A172 (cell line): ENCODE results near the gene SUSD2. TPM values are rescaled to one million over a fixed set of nuclear protein-coding genes. Genes with fewer than 3 reads are reported as not detected.
"Not testable (repeated sequence)": the region's sequence is repeated elsewhere in the genome, so short reads cannot be mapped to it uniquely, and the experiment has no call there.

Experiments
- DNase-seq: peaks from one replicate; pipeline ENCODE4 v3.0.0-alpha.2; 2015; ENCODE audit warnings: low spot score
- total RNA-seq: library from RNA; depleted of rRNA; stranded (reverse); fragments of >200 nt; shearing (Covaris generic); gene quantifications from 2 replicates; pipeline ENCODE4 v1.2.3, GENCODE V29; 2014; rRNA removed

SUSD2 gene
- total RNA-seq, 1 experiment from 2014 or later = 1.1 TPM

GRCh38 chr22:24214467-24215285 is 33.4 kb downstream of the SUSD2 start:
- no peak for DNase-seq

DNA sequence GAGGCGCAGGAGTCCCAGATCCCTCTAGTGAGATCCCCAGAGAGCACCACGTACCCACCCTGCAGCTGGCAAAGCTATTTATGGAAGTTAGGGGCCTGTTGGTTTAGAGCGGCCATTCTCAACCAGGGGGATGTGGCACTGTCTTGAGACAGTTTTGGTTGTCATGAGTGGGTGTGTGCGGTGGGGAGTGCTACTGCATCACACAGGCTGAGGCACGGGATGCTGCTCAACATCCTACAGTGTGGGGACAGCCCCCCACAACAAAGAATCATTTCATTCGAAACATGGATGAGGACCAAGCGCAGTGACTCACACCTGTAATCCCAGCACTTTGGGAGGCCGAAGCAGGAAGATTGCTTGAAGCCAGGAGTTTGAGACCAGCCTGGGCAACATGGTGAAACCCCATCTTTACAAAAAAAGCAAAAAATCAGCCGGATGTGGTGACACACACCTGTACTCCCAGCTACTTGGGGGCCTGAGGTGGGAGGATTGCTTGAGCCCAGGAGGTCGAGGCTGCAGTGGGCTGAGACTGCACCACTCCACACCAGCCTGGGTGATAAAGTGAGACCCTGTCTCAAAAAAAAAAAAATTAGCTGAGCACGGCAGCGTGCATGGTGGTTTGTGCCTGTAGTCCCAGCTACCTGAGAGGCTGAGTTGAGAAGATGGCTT is 35.4 kb downstream of the SUSD2 start:
- DNase-seq = no peak

- no peak for DNase-seq
These were observed 36.1 kb downstream of the SUSD2 start for GRCh38 chr22:24217384-24217783.

- no peak for DNase-seq
These were observed 38.5 kb downstream of the SUSD2 start for GRCh38 chr22:24219750-24220149.

DNA sequence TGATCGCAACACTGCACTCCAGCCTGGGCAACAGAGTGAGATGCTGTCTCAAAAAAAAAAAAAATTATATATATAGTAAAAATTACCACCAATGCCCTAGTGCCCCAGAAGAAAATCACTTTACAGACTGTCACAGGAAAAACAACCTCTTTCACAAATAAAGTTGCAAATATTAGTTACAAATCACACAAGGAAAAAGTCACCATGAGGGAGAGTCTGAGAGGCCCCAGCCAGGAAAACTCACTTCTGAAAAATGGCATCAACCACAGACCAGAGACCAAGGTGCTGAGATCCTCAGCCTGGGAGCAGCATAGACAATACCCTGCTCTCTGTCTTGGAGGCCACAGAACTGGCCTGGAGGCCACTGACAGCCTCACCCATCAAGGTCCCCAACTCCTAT is 43.2 kb downstream of the SUSD2 start:
- no peak for DNase-seq

- DNase-seq = no peak
These were observed 43.8 kb downstream of the SUSD2 start for GRCh38 chr22:24225044-24225601.

GRCh38 chr22:24225951-24226350 is 44.7 kb downstream of the SUSD2 start:
- no peak for DNase-seq

- DNase-seq = no peak
These were observed 49.8 kb downstream of the SUSD2 start for GRCh38 chr22:24230911-24231656.

DNA sequence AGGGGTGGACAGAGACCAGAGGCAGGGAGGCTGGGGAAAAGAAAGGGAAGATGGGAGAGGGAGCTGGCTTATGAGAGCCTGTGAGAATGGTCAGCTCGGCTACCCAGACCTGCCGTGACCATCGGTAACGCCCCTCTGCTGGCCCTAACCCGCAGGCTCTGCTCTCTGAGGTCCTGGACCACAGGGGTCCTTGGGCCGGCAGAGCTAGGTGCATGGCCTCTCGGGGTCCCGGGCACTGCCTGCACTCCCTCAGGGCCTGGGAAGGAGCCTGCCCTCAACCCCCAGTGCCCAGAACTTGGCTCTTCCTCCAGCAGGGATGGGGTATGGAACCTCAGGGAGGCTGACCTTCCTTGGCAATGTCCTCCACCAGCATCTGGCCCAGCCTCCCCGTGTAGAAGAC is 50.4 kb downstream of the SUSD2 start:
- no peak for DNase-seq

GRCh38 chr22:24232124-24232523 is 50.8 kb downstream of the SUSD2 start:
- no peak for DNase-seq

DNA sequence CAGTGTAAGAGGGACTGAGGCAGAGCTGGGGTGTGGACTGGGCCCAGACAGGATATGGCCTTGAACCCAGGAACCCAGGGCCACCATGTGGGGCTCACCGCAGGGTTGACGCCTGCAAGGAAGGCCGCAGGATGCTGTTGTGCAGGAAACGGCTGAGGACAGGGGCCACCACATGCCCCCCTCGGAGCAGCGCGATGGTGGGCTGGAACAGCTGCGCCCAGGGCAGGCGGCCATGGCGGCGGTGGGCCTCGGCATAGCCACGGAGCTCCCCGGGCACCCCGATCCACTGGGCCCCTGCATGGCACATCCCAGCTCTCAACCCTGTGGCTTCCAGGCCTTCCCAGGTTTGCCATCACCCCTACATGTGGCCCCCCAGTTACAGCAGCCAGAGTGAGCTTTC is 51.4 kb downstream of the SUSD2 start:
- DNase-seq = no peak

- no peak for DNase-seq
These were observed 51.9 kb downstream of the SUSD2 start for GRCh38 chr22:24233235-24233634.

DNA sequence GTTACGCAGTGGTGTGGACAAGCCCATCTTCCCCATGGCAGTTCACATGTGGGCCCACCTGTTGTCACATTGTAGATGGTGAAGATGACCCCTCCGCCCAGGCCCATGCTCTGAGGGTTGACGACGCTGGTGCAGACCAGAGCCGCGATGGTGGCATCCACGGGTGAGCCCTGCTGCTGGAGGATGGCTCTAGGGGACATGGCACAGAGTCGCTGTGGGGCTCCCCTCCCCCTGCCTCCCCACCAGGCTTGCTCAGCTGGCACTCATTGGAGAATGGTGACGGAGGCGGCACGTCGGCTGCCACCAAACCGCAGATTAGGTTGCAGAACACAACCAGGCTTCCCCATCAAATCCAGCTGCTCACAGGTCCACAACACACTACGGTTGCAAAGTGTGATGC is 52.5 kb downstream of the SUSD2 start:
- no peak for DNase-seq

GRCh38 chr22:24235315-24235714 is 54.0 kb downstream of the SUSD2 start:
- no peak for DNase-seq

DNA sequence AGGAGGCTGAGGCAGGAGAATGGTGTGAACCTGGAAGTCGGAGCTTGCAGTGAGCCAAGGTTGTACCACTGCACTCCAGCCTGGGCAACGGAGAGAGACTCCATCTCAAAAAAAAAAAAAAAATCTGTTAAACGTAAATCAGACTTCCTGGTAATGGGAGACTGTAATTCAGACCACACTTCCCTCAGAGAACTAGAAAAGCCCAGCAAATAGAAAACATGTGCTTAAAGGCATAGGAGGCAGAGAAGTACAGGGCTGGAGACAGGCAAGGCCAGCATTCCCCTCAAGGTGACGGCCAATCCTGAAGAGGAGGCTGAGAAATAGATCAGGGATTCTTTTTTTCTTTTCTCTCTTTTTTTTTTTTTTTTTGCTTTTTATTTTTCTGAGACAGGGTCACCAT is 55.4 kb downstream of the SUSD2 start:
- no peak for DNase-seq

GRCh38 chr22:24238101-24238694 is 56.9 kb downstream of the SUSD2 start:
- not testable (repeated sequence) for DNase-seq

Other genes with a start within 250 kb of the SUSD2 start
- 6.3 and 7.5 TPM in 2 replicates for gene GSTT2B, start 220.3 kb upstream of the SUSD2 start, total RNA-seq
- 0.79 and 1.2 TPM in 2 replicates for gene DDTL, start 214.6 kb upstream of the SUSD2 start, total RNA-seq
- 78.7 and 124 TPM in 2 replicates for gene DDT, start 207.0 kb upstream of the SUSD2 start, total RNA-seq
- gene GSTT2, start 201.4 kb upstream of the SUSD2 start, total RNA-seq = not detected in 2 replicates
- gene GSTT4, start 176.0 kb upstream of the SUSD2 start, total RNA-seq = not detected in 2 replicates
- 11.3 and 11.5 TPM in 2 replicates for gene CABIN1, start 170.2 kb upstream of the SUSD2 start, total RNA-seq
- gene GGT5, start 63.6 kb downstream of the SUSD2 start, total RNA-seq = not detected in 2 replicates
- gene SPECC1L, start 89.3 kb downstream of the SUSD2 start, total RNA-seq = 14.0 and 19.3 TPM in 2 replicates
- gene ADORA2A, start 246.1 kb downstream of the SUSD2 start, total RNA-seq = 0.52 and 5.1 TPM in 2 replicates